ENCODE data around the gene GREB1L.
"Not testable (repeated sequence)": the region's sequence is repeated elsewhere in the genome, so short reads cannot be mapped to it uniquely, and the experiment has no call there.

GREB1L gene

GRCh38 chr18:21309248-21309647 lies 67.2 kb downstream of the GREB1L start:
- DNase-seq: no peak

- not testable (repeated sequence) for DNase-seq
Observed at GRCh38 chr18:21311980-21312379, 69.9 kb downstream of the GREB1L start.

- no peak for DNase-seq
Observed at GRCh38 chr18:21313576-21313975, 71.5 kb downstream of the GREB1L start.

- DNase-seq: no peak
Observed at GRCh38 chr18:21314724-21315123, 72.7 kb downstream of the GREB1L start.

GRCh38 chr18:21315126-21315525 lies 73.1 kb downstream of the GREB1L start:
- DNase-seq: not testable (repeated sequence)

- no peak for DNase-seq
Observed at GRCh38 chr18:21315741-21316197, 73.7 kb downstream of the GREB1L start.

GRCh38 chr18:21316296-21316695 lies 74.3 kb downstream of the GREB1L start:
- no peak for DNase-seq

GRCh38 chr18:21321711-21322110 lies 79.7 kb downstream of the GREB1L start:
- DNase-seq: no peak

- DNase-seq: no peak
Observed at GRCh38 chr18:21327101-21327500, 85.1 kb downstream of the GREB1L start.

GRCh38 chr18:21330122-21330701 lies 88.2 kb downstream of the GREB1L start:
- no peak for DNase-seq

GRCh38 chr18:21331065-21331464 lies 89.0 kb downstream of the GREB1L start:
- DNase-seq: no peak

- no peak for DNase-seq
Observed at GRCh38 chr18:21335927-21336488, 94.0 kb downstream of the GREB1L start.

- DNase-seq: no peak
Observed at GRCh38 chr18:21336846-21337245, 94.8 kb downstream of the GREB1L start.

- DNase-seq: no peak
Observed at GRCh38 chr18:21341141-21341540, 99.1 kb downstream of the GREB1L start.

- no peak for DNase-seq
Observed at GRCh38 chr18:21342372-21342771, 100.3 kb downstream of the GREB1L start.

GRCh38 chr18:21344860-21345259 lies 102.8 kb downstream of the GREB1L start:
- no peak for DNase-seq

- no peak for DNase-seq
Observed at GRCh38 chr18:21345840-21346239, 103.8 kb downstream of the GREB1L start.

GRCh38 chr18:21359746-21360145 lies 117.7 kb downstream of the GREB1L start:
- no peak for DNase-seq

GRCh38 chr18:21361307-21361880 lies 119.4 kb downstream of the GREB1L start:
- no peak for DNase-seq

- no peak for DNase-seq
Observed at GRCh38 chr18:21362831-21363230, 120.8 kb downstream of the GREB1L start.

GRCh38 chr18:21363348-21363747 lies 121.3 kb downstream of the GREB1L start:
- no peak for DNase-seq

- DNase-seq: no peak
Observed at GRCh38 chr18:21364471-21364870, 122.4 kb downstream of the GREB1L start.

GRCh38 chr18:21366896-21367295 lies 124.9 kb downstream of the GREB1L start:
- DNase-seq: no peak

GRCh38 chr18:21369146-21369545 lies 127.1 kb downstream of the GREB1L start:
- no peak for DNase-seq

GRCh38 chr18:21369597-21369996 lies 127.6 kb downstream of the GREB1L start:
- not testable (repeated sequence) for DNase-seq
